Mammary epithelial cell (primary cell): ENCODE data around the gene PUS7.

Experiments used
- CTCF ChIP-seq, 2 donors: IDR thresholded peaks in 1 of 2; conservative IDR thresholded peaks in 1 of 2; 2 replicates each; pipeline ENCODE4 v1.5.1; 2011 to 2012; ENCODE audit warnings: inconsistent platforms in 2 of 2, low read length in 2 of 2, mild to moderate bottlenecking in 2 of 2, control low read depth in 1 of 2, low read depth in 1 of 2; ENCODE audit not compliant: insufficient read depth in 1 of 2; ENCODE audit errors: extremely low read depth in 1 of 2
- EZH2 ChIP-seq: IDR thresholded peaks from 2 replicates; pipeline ENCODE4 v1.6.1; 2012; ENCODE audit warnings: low read length, inconsistent platforms, borderline replicate concordance

- TF ChIP-seq CTCF (conservative IDR thresholded peaks at IDR 0.05 in 1 of 2, IDR thresholded peaks at IDR 0.05 in 1 of 2; ENCODE audit: extremely low read depth in 1 of 2, insufficient read depth in 1 of 2, low read depth in 1 of 2, low read length in 2 of 2): no peak
- TF ChIP-seq EZH2: no peak
Observed at GRCh38 chr7:105480931-105481330, 41.1 kb downstream of the PUS7 start.
